HCT116 (cell line): ENCODE results near the gene FMN2. TPM values are rescaled to one million over a fixed set of nuclear protein-coding genes. Genes with fewer than 3 reads are reported as not detected.

Experiments used
- ATAC-seq: fragments of 200-7000 bp; cut with Tn5 transposase; 2 replicates; pipeline ENCODE4 v1.9.1; 2020; ENCODE audit warnings: mild to moderate bottlenecking, moderate library complexity
- BruUV-seq: library from RNA; stranded (reverse); fragments of 400-500 nt; replicated peaks from 2 replicates; lab custom pipeline; 2021; lab: Mats Ljungman, UMichigan
- CTCF ChIA-PET: fragments of 300-600 bp; sonication (Branson Sonifier 250); formaldehyde crosslinking; loops from one replicate; lab custom pipeline; 2021; ENCODE audit warnings: antibody characterized with exemption; lab: Charles Lee
- POLR2A ChIA-PET: fragments of 300-600, 350-600 bp; sonication (Branson Sonifier 250); formaldehyde crosslinking; loops from one replicate; lab custom pipeline; 2021; ENCODE audit warnings: antibody characterized with exemption; lab: Charles Lee
- RAD21 ChIA-PET, 2 experiments: fragments of 300-600 bp; sonication (Branson Sonifier 250); formaldehyde crosslinking; loops; one replicate each; lab custom pipeline; 2023; ENCODE audit warnings: low total read pairs in 2 of 2; ENCODE audit not compliant: uncharacterized antibody in 2 of 2, unreplicated experiment in 2 of 2, low non-redundant PET in 1 of 2; lab: Charles Lee
- DNase-seq: peaks from one replicate; pipeline ENCODE4 v3.0.0-alpha.2; 2010; ENCODE audit warnings: low read depth, low spot score
- H2AFZ ChIP-seq: fragments of 200-600 bp; shearing (Covaris generic), sonication (generic); 2 replicates; pipeline ENCODE4 v1.6.1; 2017; ENCODE audit warnings: low read depth, mixed run types, mixed read lengths, antibody characterized with exemption, low read length; ENCODE audit not compliant: poor library complexity, severe bottlenecking
- H3K27ac ChIP-seq: 2 replicates; pipeline ENCODE4 v1.5.1; 2012; ENCODE audit warnings: low read depth, low read length
- H3K27me3 ChIP-seq: fragments of 200-600 bp; sonication (generic); 2 replicates; pipeline ENCODE4 v1.6.1; 2016; ENCODE audit warnings: mixed run types, low read length, mixed read lengths; ENCODE audit not compliant: insufficient read depth
- H3K36me3 ChIP-seq, 2 experiments: fragments of 200-500 bp in 1 of 2; fragments of 200-600 bp in 1 of 2; sonication (Bioruptor generic) in 1 of 2; sonication (generic) in 1 of 2; 2 replicates each; pipeline versions ENCODE4 v1.5.1 to v1.6.1; 2014 to 2016; ENCODE audit warnings: low read length in 2 of 2, inconsistent platforms in 1 of 2, mixed read lengths in 1 of 2, mixed run types in 1 of 2; ENCODE audit not compliant: insufficient read depth in 2 of 2, control insufficient read depth in 1 of 2
- H3K4me1 ChIP-seq, 2 experiments: fragments of 200-600 bp in 1 of 2; sonication (generic) in 1 of 2; 2 replicates each; pipeline versions ENCODE4 v1.5.1 to v1.6.1; 2012 to 2017; ENCODE audit warnings: low read length in 2 of 2, inconsistent platforms in 1 of 2, mild to moderate bottlenecking in 1 of 2, mixed read lengths in 1 of 2, mixed run types in 1 of 2, moderate library complexity in 1 of 2; ENCODE audit not compliant: insufficient read depth in 2 of 2, control insufficient read depth in 1 of 2
- H3K4me2 ChIP-seq: fragments of 200-600 bp; sonication (generic); 2 replicates; pipeline ENCODE4 v1.6.1; 2017; ENCODE audit warnings: mixed run types, low read length, mixed read lengths
- H3K4me3 ChIP-seq, 2 experiments: fragments of 200-600 bp in 1 of 2; sonication (generic) in 1 of 2; replicated peaks in 1 of 2; 2 replicates each; pipeline ENCODE4 v1.5.1; 2011 to 2016; ENCODE audit warnings: low read length in 2 of 2, control low read depth in 1 of 2, low read depth in 1 of 2, mild to moderate bottlenecking in 1 of 2, mixed read lengths in 1 of 2, mixed run types in 1 of 2
- H3K79me2 ChIP-seq: fragments of 200-600 bp; sonication (generic); 2 replicates; pipeline ENCODE4 v1.6.1; 2017; ENCODE audit warnings: mild to moderate bottlenecking, mixed run types, low read length, moderate library complexity, mixed read lengths; ENCODE audit not compliant: insufficient read depth
- H3K9ac ChIP-seq: fragments of 200-600 bp; sonication (generic); 2 replicates; pipeline ENCODE4 v1.6.1; 2016; ENCODE audit warnings: low read length, mixed read lengths
- H3K9me2 ChIP-seq: fragments of 200-600 bp; sonication (generic), shearing (Covaris generic); 2 replicates; pipeline ENCODE4 v1.6.1; 2017; ENCODE audit warnings: mixed run types, mild to moderate bottlenecking, moderate library complexity; ENCODE audit not compliant: insufficient read depth
- H3K9me3 ChIP-seq, 2 experiments: fragments of 200-500 bp in 1 of 2; fragments of 200-600 bp in 1 of 2; sonication (Bioruptor generic) in 1 of 2; sonication (generic) in 1 of 2; 2 replicates each; pipeline ENCODE4 v1.6.1; 2014 to 2017; ENCODE audit warnings: low read length in 2 of 2, mixed read lengths in 2 of 2, inconsistent platforms in 1 of 2, low read depth in 1 of 2, mild to moderate bottlenecking in 1 of 2, mixed run types in 1 of 2, moderate library complexity in 1 of 2; ENCODE audit not compliant: control insufficient read depth in 1 of 2, insufficient read depth in 1 of 2
- H4K20me1 ChIP-seq: fragments of 200-600 bp; sonication (generic), shearing (Covaris generic); 2 replicates; pipeline ENCODE4 v1.6.1; 2017; ENCODE audit warnings: mixed run types, mild to moderate bottlenecking, moderate library complexity; ENCODE audit not compliant: insufficient read depth
- CEBPB ChIP-seq: IDR thresholded peaks from 2 replicates; pipeline ENCODE4 v1.6.1; 2012; ENCODE audit warnings: low read depth
- EGR1 ChIP-seq: IDR thresholded peaks from 2 replicates; pipeline ENCODE4 v1.6.1; 2012; ENCODE audit warnings: low read depth
- EZH2 ChIP-seq: fragments of 200-600 bp; sonication (generic); IDR thresholded peaks from 2 replicates; pipeline ENCODE4 v1.6.1; 2017; ENCODE audit warnings: antibody characterized with exemption, mixed run types
- EZH2phosphoT487 ChIP-seq: fragments of 200-600 bp; IDR thresholded peaks from 2 replicates; pipeline ENCODE4 v1.6.1; 2018; ENCODE audit warnings: antibody characterized with exemption, borderline replicate concordance
- FOSL1 ChIP-seq: IDR thresholded peaks from 2 replicates; pipeline ENCODE4 v1.6.1; 2012; ENCODE audit warnings: low read depth
- JUND ChIP-seq: IDR thresholded peaks from 2 replicates; pipeline ENCODE4 v1.6.1; 2012
- POLR2A ChIP-seq: IDR thresholded peaks from 2 replicates; pipeline ENCODE4 v1.7.0; 2011; ENCODE audit warnings: borderline replicate concordance; ENCODE audit not compliant: insufficient read depth, insufficient read length; ENCODE audit errors: extremely low read depth
- RAD21 ChIP-seq: IDR thresholded peaks from 2 replicates; pipeline ENCODE4 v1.6.1; 2012; ENCODE audit warnings: low read depth, mild to moderate bottlenecking
- SP1 ChIP-seq: IDR thresholded peaks from 2 replicates; pipeline ENCODE4 v1.6.1; 2012; ENCODE audit warnings: low read depth
- SRF ChIP-seq: IDR thresholded peaks from 2 replicates; pipeline ENCODE4 v1.6.1; 2012; ENCODE audit warnings: low read depth
- ZNF274 ChIP-seq: fragments of 200-500 bp; sonication (Bioruptor generic); IDR thresholded peaks from 2 replicates; pipeline ENCODE4 v1.6.1; 2014; ENCODE audit warnings: mild to moderate bottlenecking, low read depth, low read length, inconsistent platforms
- intact Hi-C: fragments of 100-400 bp; cut with micrococcal nuclease; formaldehyde crosslinking; loops from 2 replicates; pipeline ENCODE4 v1.10.0; 2022
- total RNA-seq: library from RNA; stranded (reverse); gene quantifications from one replicate; pipeline ENCODE4 v1.2.1, GENCODE V29; 2021; ENCODE audit not compliant: unreplicated experiment
- TF ChIP-seq, protein P1 (sequence below): IDR thresholded peaks from 2 replicates; pipeline ENCODE4 v1.6.1; 2012
- TF ChIP-seq, protein P2 (sequence below): IDR thresholded peaks from 2 replicates; pipeline ENCODE4 v1.6.1; 2011; ENCODE audit warnings: mild to moderate bottlenecking, low read length, moderate library complexity; ENCODE audit not compliant: insufficient replicate concordance; ENCODE audit errors: extremely low read depth
- TF ChIP-seq, protein P3 (sequence below): IDR thresholded peaks from 2 replicates; pipeline ENCODE4 v1.6.1; 2012
- TF ChIP-seq, protein P4 (sequence below), 3 experiments: fragments of 200-600 bp in 1 of 3; sonication (generic) in 1 of 3; IDR thresholded peaks in 2 of 3; conservative IDR thresholded peaks in 1 of 3; 2 replicates each; pipeline ENCODE4 v1.5.1; 2012 to 2017; ENCODE audit warnings: low read depth in 2 of 3, low read length in 2 of 3, antibody characterized with exemption in 1 of 3, borderline replicate concordance in 1 of 3, control low read depth in 1 of 3, mild to moderate bottlenecking in 1 of 3, mixed read lengths in 1 of 3, mixed run types in 1 of 3, moderate library complexity in 1 of 3; ENCODE audit not compliant: insufficient read depth in 1 of 3

Gene FMN2
- total RNA-seq, 1 experiment from 2014 or later: not detected

DNA sequence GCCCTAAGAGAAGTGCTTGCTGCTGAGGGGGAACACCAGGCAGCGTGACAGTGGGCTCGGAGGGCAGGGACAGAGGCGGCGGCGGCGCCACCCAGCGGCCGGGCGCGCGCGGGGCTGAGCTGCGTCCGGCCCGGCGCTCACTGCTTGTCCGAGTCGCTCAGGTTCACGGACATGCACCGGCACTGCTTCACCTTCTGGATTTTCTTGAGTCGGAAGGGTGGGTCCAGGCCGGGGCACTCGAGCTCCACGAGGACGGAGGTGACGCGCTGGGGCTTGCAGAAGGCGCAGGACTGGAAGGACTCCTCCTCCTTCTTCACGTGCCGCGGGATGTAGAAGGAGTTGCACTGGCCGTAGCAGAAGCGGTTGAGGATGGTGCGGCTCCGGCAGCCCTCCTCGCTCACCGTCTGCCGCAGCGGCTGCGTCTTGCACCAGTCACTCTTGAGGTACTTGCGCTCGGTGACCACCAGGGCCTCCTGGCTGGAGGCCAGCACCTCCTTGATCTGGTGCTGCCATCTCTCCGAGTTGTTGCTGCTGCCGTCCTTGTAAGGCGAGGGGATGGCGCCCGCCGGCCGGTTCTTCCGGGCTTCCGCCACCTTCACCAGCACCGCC, 401.3 kb downstream of the FMN2 start (continued):
- TF ChIP-seq, protein P1, sequence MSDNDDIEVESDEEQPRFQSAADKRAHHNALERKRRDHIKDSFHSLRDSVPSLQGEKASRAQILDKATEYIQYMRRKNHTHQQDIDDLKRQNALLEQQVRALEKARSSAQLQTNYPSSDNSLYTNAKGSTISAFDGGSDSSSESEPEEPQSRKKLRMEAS: no peak
- TF ChIP-seq JUND: no peak
- no peak for TF ChIP-seq EZH2
- no peak for TF ChIP-seq EZH2phosphoT487
- no peak for TF ChIP-seq EGR1
- TF ChIP-seq CEBPB: no peak
- TF ChIP-seq, protein P2, sequence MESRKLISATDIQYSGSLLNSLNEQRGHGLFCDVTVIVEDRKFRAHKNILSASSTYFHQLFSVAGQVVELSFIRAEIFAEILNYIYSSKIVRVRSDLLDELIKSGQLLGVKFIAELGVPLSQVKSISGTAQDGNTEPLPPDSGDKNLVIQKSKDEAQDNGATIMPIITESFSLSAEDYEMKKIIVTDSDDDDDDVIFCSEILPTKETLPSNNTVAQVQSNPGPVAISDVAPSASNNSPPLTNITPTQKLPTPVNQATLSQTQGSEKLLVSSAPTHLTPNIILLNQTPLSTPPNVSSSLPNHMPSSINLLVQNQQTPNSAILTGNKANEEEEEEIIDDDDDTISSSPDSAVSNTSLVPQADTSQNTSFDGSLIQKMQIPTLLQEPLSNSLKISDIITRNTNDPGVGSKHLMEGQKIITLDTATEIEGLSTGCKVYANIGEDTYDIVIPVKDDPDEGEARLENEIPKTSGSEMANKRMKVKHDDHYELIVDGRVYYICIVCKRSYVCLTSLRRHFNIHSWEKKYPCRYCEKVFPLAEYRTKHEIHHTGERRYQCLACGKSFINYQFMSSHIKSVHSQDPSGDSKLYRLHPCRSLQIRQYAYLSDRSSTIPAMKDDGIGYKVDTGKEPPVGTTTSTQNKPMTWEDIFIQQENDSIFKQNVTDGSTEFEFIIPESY: no peak
- TF ChIP-seq POLR2A: no peak

DNA sequence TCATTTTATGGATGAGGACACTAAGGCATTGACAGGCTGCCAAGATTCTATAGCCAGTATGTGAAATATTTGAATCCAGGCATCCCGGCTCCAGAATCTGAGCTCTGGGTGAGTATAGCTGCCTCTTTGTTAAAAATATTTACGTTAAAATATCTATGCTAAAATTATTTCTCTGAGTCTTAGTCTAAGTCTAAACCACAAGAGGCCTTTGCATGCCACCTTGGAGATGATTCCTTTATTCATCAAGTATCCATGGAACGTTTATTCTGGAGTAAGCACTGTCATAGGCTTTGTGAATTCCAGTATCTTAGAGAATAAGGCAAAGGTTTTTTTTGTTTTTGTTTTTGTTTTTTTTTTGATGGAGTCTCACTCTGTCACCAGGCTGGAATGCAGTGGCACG, 403.9 kb downstream of the FMN2 start:
- Histone ChIP-seq H3K79me2 (no peaks in the 10 kb centered on the region), H2AFZ (no peak overlapping the region), H3K27ac (no peak overlapping the region), H3K36me3 (no peaks in the 10 kb centered on the region), H3K9me2 (no peaks in the 10 kb centered on the region), H3K4me1 (no peaks in the 10 kb centered on the region), H4K20me1 (no peaks in the 10 kb centered on the region), H3K4me2 (no peak overlapping the region), H3K27me3 (no peaks in the 10 kb centered on the region), H3K9me3 (peaks cover 10 to 12% of the 10 kb centered on the region in 2 experiments; a peak in 2 of 4 replicates), H3K9ac (no peak overlapping the region), H3K4me3 (no peak overlapping the region)
- CTCF ChIA-PET: no interaction called here
- BruUV-seq: no TSS peak
- RAD21 ChIA-PET: no interaction called here
- intact Hi-C loops: no loop called here
- ATAC-seq (no peak), DNase-seq (no peak)
- no peak for TF ChIP-seq CEBPB
- TF ChIP-seq POLR2A: no peak
- no peak for TF ChIP-seq ZNF274
- TF ChIP-seq RAD21: no peak
- TF ChIP-seq SP1: no peak
- TF ChIP-seq FOSL1: no peak
- TF ChIP-seq, protein P3, sequence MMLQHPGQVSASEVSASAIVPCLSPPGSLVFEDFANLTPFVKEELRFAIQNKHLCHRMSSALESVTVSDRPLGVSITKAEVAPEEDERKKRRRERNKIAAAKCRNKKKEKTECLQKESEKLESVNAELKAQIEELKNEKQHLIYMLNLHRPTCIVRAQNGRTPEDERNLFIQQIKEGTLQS: no peak
- TF ChIP-seq, protein P4, sequence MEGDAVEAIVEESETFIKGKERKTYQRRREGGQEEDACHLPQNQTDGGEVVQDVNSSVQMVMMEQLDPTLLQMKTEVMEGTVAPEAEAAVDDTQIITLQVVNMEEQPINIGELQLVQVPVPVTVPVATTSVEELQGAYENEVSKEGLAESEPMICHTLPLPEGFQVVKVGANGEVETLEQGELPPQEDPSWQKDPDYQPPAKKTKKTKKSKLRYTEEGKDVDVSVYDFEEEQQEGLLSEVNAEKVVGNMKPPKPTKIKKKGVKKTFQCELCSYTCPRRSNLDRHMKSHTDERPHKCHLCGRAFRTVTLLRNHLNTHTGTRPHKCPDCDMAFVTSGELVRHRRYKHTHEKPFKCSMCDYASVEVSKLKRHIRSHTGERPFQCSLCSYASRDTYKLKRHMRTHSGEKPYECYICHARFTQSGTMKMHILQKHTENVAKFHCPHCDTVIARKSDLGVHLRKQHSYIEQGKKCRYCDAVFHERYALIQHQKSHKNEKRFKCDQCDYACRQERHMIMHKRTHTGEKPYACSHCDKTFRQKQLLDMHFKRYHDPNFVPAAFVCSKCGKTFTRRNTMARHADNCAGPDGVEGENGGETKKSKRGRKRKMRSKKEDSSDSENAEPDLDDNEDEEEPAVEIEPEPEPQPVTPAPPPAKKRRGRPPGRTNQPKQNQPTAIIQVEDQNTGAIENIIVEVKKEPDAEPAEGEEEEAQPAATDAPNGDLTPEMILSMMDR (IDR thresholded peaks at IDR 0.05 in 2 of 3, conservative IDR thresholded peaks at IDR 0.05 in 1 of 3; ENCODE audit: borderline replicate concordance in 1 of 3, insufficient read depth in 1 of 3, low read depth in 2 of 3, low read length in 2 of 3): no peak
- no peak for TF ChIP-seq SRF
- POLR2A ChIA-PET: no interaction called here
